GM12873 (cell line): Measurements from ENCODE around the gene SLC27A5.

ENCODE experiments used
- TF ChIP-seq, protein P1 (sequence below): IDR thresholded peaks from 2 replicates; pipeline ENCODE4 v1.5.1; 2012; ENCODE audit warnings: low read depth, mild to moderate bottlenecking, moderate library complexity, low read length, control low read depth; ENCODE audit not compliant: insufficient read depth; ENCODE audit errors: missing control alignments

Gene SLC27A5

DNA sequence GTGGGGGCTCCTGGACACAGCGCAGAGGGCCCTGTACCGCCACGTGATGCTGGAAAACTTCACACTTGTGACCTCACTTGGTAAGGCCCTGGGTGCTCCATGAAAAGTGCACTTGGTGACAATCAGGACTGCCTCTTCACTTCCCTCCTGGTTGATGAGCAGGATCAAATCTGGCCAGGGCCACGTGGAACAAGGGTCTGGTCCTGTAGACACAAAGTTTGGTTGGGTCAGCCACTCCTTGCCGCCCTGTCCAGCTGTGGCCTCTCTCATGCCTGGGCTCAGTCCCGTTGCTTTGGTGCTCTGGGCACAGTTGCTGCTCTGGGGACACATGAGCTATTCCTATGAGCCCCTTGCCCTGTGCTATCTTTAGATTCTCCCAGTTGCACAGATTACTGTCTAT is 58.0 kb downstream of the SLC27A5 start:
- TF ChIP-seq, protein P1, sequence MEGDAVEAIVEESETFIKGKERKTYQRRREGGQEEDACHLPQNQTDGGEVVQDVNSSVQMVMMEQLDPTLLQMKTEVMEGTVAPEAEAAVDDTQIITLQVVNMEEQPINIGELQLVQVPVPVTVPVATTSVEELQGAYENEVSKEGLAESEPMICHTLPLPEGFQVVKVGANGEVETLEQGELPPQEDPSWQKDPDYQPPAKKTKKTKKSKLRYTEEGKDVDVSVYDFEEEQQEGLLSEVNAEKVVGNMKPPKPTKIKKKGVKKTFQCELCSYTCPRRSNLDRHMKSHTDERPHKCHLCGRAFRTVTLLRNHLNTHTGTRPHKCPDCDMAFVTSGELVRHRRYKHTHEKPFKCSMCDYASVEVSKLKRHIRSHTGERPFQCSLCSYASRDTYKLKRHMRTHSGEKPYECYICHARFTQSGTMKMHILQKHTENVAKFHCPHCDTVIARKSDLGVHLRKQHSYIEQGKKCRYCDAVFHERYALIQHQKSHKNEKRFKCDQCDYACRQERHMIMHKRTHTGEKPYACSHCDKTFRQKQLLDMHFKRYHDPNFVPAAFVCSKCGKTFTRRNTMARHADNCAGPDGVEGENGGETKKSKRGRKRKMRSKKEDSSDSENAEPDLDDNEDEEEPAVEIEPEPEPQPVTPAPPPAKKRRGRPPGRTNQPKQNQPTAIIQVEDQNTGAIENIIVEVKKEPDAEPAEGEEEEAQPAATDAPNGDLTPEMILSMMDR: no peak

DNA sequence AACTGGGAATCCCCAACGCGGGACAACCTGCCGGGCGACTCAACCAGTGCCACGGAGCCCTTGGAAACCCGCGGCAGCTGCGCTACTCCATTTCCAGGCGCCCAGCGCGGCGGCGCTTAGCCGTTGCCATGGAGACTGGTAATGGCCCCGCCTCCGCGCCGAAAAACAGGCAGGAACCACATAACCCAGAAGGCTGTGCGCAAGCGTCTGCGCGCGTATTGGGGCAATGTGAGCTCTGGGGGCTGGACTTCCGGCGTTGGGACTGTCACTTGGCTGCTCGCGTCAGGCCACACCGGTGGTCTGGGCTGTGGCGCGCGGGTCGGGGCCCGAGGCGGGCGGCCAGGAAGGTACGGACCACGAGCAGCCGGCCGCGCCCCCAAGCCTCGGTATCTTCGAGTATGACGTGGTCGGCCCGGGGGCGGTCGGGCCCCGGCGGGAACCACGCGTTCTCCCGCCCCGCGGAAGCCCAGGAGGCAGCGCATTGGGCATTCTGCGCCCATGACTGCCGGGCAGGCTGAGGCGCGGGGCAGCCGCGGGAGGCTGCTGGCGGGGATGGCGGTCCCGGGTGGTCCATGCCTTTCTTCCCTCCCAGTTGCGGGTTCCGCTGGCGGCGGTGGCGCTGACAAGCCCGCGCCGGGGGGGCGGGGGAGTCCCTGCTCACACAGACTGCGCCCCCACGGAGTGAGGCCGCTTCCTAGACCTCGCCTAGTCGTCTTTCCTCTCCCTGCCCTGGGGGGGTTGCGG is 60.3 kb downstream of the SLC27A5 start, which contains the start of gene ZNF324B:
TSS of gene ZNF324B (plus strand) at position 265 of the 744 bp plus-strand sequence. CDS start 2,080 bp downstream, outside the sequence.
- TF ChIP-seq, protein P1: no peak

DNA sequence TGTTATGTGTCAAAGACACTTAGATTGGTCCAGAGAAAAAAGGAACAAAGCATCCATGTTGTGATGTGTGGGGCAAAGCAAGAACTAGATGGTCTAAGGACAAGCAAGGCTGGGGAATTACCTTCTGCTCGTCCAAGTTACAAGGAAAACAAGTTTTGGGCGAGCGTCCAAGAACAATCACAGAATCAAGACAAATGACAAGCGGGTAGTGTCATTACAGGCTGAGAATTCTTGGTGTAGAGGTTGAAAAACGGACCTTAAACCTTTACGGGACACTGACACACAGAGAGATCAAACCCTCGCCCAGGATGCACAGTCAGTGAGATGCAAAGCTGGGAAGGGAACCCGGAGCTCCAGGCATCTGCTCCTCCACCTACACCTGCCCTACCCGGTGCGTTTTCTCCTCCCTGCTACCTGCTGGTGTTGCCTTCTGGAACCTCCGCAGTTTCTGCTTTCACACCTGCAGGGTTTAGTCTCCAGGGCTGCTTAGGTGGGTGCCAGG is 60.9 kb downstream of the SLC27A5 start:
- TF ChIP-seq, protein P1: no peak
